Right atrium auricular region (tissue), 2 donors: Measurements from ENCODE around the gene EDAR. TPM values are rescaled to one million over a fixed set of nuclear protein-coding genes. Genes with fewer than 3 reads are reported as not detected.

Experiments
- DNase-seq: peaks from one replicate; pipeline ENCODE4 v3.0.0-alpha.2; 2019; ENCODE audit warnings: low spot score
- H3K27ac ChIP-seq, 2 donors: fragments of 200-600 bp; sonication (generic); 1 replicate in 1 of 2; 2 replicates in 1 of 2; pipeline ENCODE4 v1.5.1; 2016 to 2019
- H3K27me3 ChIP-seq, 2 donors: fragments of 200-600 bp; sonication (generic); one replicate each; pipeline versions ENCODE4 v1.5.1 to v1.6.0; 2017 to 2019
- H3K36me3 ChIP-seq: fragments of 200-600 bp; sonication (generic); one replicate; pipeline ENCODE4 v1.5.1; 2016
- H3K4me1 ChIP-seq, 2 donors: fragments of 200-600 bp; sonication (generic); one replicate each; pipeline versions ENCODE4 v1.5.1 to v1.6.0; 2017 to 2019
- H3K4me3 ChIP-seq, 2 donors: fragments of 200-600 bp; sonication (generic); 1 replicate in 1 of 2; 2 replicates in 1 of 2; pipeline ENCODE4 v1.5.1; 2017 to 2019; ENCODE audit warnings: mild to moderate bottlenecking in 1 of 2, moderate library complexity in 1 of 2
- H3K9me3 ChIP-seq, 2 donors: fragments of 200-600 bp; sonication (generic); one replicate each; pipeline ENCODE4 v1.5.1; 2019
- total RNA-seq, 2 donors: library from RNA; depleted of rRNA; stranded (reverse); fragments of >200 nt; gene quantifications; one replicate each; pipeline ENCODE4 v1.1.0, GENCODE V29; 2016
- TF ChIP-seq, protein P1 (sequence below), 2 donors: fragments of 200-600 bp; sonication (generic); IDR thresholded peaks; one replicate each; pipeline ENCODE4 v1.5.1; 2019; ENCODE audit warnings: antibody characterized with exemption in 2 of 2

The EDAR gene
- total RNA-seq, 2 donors from 2014 or later = not detected

DNA sequence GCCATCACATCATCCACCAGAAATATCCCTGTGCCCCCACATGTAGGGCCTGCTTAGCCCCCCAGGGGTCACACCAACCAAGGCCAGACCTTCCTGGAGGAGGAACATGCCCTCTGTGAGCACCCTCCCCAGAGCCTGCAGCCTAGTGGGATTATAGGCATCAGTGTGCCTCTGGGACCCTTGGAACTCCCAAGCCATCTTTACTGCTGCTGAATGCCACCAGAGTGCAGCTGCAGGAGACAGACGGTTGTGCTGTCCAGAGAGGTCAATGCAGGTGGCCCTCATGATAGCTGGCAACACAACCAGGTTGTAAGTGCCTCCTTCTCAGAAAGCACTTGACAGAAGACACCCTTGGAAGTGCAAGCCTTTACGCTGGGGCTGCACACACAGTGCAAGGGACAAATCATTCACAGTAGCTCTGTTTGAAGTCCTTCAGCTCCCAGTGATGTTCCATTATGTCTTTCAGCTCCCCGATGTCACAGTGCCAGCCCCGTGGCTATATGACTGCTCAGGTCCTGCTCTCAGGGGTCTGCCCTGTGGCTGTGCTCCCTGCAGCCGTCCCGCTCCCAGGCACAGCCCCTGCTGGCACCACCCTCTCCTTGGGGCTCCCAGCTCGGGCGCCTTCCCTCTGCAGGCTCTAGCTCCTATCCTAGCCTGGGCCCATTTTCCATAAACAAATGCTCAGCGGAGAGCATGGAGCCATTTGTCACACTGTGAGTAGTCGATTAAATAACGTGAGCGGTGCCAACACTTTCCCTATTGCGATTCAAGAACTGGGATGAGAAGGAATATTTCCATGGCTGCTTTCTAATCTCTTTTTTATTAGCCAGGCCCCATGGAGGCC lies 65.1 kb downstream of the EDAR start:
- no peak overlapping the region for H3K4me3 ChIP-seq
- H3K27ac ChIP-seq = no peak overlapping the region
- no peaks in the 10 kb centered on the region for H3K36me3 ChIP-seq
- TF ChIP-seq, protein P1, sequence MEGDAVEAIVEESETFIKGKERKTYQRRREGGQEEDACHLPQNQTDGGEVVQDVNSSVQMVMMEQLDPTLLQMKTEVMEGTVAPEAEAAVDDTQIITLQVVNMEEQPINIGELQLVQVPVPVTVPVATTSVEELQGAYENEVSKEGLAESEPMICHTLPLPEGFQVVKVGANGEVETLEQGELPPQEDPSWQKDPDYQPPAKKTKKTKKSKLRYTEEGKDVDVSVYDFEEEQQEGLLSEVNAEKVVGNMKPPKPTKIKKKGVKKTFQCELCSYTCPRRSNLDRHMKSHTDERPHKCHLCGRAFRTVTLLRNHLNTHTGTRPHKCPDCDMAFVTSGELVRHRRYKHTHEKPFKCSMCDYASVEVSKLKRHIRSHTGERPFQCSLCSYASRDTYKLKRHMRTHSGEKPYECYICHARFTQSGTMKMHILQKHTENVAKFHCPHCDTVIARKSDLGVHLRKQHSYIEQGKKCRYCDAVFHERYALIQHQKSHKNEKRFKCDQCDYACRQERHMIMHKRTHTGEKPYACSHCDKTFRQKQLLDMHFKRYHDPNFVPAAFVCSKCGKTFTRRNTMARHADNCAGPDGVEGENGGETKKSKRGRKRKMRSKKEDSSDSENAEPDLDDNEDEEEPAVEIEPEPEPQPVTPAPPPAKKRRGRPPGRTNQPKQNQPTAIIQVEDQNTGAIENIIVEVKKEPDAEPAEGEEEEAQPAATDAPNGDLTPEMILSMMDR (IDR thresholded peaks at IDR 0.05) = no peak
- DNase-seq = no peak
- no peaks in the 10 kb centered on the region for H3K9me3 ChIP-seq
- H3K27me3 ChIP-seq = no peaks in the 10 kb centered on the region
- H3K4me1 ChIP-seq = no peaks in the 10 kb centered on the region

DNA sequence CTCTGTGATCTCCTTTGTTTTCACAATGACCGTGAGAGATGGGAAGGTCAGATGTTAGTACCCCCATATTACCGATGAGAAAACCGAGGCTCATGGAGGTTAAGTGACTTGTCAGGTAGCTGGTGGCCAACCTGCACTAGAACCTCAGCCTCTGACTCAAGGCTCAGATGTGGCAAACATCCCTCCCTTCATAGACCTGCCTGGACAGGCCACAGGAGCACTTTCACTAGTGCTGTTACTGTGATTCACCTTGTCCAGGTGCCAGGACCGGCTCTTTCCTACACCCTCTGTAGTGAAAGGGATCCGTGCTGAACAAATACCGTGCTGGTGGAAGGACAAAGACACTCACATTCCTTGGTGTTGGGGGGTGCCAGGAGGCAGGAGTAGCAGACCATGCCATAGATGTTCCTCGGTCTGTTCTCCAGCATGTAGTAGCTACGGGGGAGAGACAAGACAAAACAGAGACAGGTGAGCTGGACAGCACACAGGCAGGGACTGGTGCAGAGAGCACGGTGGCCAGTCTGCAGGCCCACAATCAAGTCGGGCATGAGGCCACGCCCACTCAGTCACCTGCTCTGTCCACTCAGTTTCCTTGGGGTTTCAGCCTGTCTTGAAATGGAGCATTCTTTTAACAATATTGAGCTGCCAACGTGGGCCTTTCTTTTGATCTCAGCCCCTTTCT lies 65.9 kb downstream of the EDAR start:
- H3K27me3 ChIP-seq = no peaks in the 10 kb centered on the region
- no peak for DNase-seq
- no peaks in the 10 kb centered on the region for H3K9me3 ChIP-seq
- no peaks in the 10 kb centered on the region for H3K4me1 ChIP-seq
- H3K4me3 ChIP-seq = no peak overlapping the region
- no peaks in the 10 kb centered on the region for H3K36me3 ChIP-seq
- H3K27ac ChIP-seq = no peak overlapping the region
- TF ChIP-seq, protein P1 (IDR thresholded peaks at IDR 0.05) = no peak

DNA sequence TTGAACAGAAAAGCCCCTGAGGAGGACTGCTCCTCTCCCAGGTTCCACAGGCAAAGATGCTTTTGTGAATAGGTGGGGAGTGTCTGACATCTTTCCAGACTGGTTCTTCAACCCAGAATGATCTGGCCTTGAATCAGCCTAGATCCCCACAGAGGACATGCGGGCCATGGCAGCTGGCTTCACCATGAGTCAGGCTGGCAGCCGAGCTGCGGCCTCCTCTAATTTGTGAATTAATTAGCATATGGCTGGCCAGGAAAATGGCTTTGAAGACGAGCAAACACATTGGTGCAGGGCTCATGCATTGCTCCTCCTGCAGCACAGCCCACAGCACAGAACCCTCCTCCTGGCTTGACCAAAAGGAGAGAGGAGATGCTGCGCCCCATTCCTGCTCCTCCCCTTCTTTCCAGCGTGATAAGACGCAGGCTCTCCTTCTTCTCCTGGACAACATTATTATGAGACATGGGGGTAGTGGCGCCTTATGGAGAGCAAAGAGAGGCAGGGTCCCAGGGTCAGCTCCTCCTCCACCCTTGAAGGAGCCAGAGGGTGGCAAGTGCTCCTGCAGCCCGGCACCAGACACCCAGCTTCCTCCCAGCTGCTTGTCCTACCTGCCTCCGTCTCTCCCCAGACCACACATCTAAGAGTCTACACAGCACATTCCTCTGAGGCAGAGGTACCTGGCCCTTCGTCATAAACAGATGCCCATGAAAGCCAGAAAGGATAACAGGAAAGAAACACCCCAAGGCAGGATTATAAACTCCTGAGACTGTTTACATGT lies 66.7 kb downstream of the EDAR start:
- H3K27ac ChIP-seq = no peak overlapping the region
- no peaks in the 10 kb centered on the region for H3K27me3 ChIP-seq
- TF ChIP-seq, protein P1 (IDR thresholded peaks at IDR 0.05) = no peak
- no peak for DNase-seq
- H3K36me3 ChIP-seq = no peaks in the 10 kb centered on the region
- H3K4me3 ChIP-seq = no peak overlapping the region
- no peaks in the 10 kb centered on the region for H3K9me3 ChIP-seq
- H3K4me1 ChIP-seq = no peaks in the 10 kb centered on the region

DNA sequence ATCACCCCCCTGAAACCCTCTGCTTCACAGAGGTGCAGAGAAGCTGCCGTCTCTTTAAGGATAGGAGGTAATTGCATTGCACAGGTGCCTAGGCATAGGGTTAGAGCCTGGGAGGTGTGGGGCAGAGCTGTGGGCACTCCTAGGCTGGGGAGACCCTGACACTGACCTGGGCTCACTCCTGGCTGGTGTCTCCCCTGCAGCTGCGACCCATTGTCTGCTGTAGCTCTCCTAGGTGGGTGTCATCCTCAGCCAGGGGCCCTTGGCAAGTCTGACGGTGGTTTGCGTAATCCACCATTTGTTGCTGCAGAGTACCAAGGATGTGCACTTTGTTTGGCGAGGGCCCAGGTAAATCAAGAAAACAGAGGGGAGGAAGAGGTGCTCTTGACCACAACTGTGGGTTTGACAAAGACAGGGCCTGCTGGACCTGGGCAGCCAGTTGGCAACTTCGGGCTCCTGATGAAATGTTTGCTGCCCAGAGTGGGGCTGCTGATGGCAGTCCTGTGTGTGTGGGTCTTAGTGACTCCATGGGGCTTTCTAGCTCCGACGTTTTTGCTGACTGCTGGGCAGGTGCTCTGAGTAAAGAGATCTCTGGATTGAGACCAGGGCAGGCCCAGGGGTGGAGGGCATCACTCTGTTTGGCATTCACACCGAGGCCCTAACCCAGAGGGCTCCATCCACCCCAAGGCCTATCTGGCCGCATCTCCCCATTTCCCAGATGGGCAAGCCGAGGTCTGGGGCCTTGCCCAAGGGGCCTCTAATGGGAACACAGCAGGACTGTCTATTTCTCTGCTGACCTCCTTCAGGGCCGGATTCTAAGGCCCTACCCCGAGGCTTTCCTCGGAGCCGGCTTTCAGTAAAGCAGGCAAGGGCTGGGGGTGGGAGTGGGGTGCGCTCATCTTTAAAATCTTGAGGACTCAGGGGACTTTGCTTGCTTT lies 67.7 kb downstream of the EDAR start:
- TF ChIP-seq, protein P1 (IDR thresholded peaks at IDR 0.05) = no peak
- Histone ChIP-seq H3K36me3 (no peaks in the 10 kb centered on the region), H3K27ac (no peak overlapping the region), H3K9me3 (no peaks in the 10 kb centered on the region), H3K27me3 (no peaks in the 10 kb centered on the region), H3K4me1 (no peaks in the 10 kb centered on the region), H3K4me3 (no peak overlapping the region)
- DNase-seq = no peak

DNA sequence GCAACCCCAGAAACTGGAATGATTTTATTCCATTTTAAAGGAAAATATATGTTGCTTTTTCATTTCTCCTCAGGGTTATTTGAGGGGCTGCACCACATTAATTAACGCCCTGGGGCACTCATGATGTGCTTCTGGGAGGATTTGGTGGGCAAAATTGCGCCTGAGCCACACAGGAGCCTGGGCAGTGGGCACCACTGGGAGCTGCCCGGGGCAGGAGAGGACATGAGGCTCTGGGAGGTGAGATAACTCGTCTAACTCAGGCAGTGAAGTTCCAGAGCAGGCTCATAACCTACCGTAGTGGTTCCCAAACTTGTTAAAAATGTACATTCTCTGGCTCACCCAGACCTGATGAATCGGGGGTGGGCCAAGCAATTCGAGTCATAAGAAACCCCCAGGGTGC lies 68.3 kb downstream of the EDAR start:
- TF ChIP-seq, protein P1 (IDR thresholded peaks at IDR 0.05) = no peak
- DNase-seq = no peak
- Histone ChIP-seq H3K9me3 (no peaks in the 10 kb centered on the region), H3K27ac (no peak overlapping the region), H3K4me3 (no peak overlapping the region), H3K4me1 (no peaks in the 10 kb centered on the region), H3K27me3 (no peaks in the 10 kb centered on the region), H3K36me3 (no peaks in the 10 kb centered on the region)
